ENCODE results near the gene NLE1.

The NLE1 gene

DNA sequence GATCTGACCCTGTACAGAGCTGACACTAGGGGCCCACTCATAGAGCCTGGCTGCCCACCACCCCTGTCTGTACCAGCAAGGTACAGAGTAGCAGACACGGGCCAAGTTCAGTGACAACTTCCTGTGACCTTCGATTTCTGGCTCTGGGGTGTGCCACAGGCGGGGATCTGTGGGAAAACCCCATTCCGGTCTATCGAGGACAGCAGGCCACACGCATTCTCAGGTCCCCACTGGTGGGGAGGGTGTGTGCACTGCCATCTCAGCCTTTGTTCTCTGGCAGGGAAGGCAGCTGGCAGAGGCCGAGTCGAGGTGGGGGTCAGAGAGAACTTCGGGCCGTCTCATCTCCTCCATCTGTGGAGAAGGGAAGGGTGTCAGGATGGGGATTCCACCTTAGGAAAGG is 10.0 kb downstream of the NLE1 start:
- Histone ChIP-seq H3K9ac (ENCODE audit: low read depth, low read length, poor library complexity, severe bottlenecking) (no peak overlapping the region), H3K4me2 (ENCODE audit: low read depth, low read length, poor library complexity, severe bottlenecking) (no peak overlapping the region), H3K4me1 (ENCODE audit: insufficient read depth, low read length, poor library complexity, severe bottlenecking) (no peaks in the 10 kb centered on the region), H2AFZ (ENCODE audit: low read length) (no peak overlapping the region), H4K20me1 (ENCODE audit: insufficient read depth, low read length, poor library complexity, severe bottlenecking) (peaks cover 3% of the 10 kb centered on the region), H3K79me2 (ENCODE audit: insufficient read depth, low read length) (no peaks in the 10 kb centered on the region), H3K9me3 (ENCODE audit: insufficient read depth, low read depth, low read length) (no peaks in the 10 kb centered on the region), H3K4me3 (ENCODE audit: low read length, poor library complexity, severe bottlenecking) (no peak overlapping the region), H3K27me3 (ENCODE audit: insufficient read depth, low read length, poor library complexity, severe bottlenecking) (no peaks in the 10 kb centered on the region), H3K9me2 (replicated peaks; ENCODE audit: low read depth, low read length) (no peaks in the 10 kb centered on the region), H3K36me3 (ENCODE audit: insufficient read depth, low read length) (peaks cover 62% of the 10 kb centered on the region; the same call in 1 of the 2 replicates), H3F3A (ENCODE audit: low read depth) (no peaks in the 10 kb centered on the region)
- TF ChIP-seq EZH2phosphoT487 (IDR thresholded peaks at IDR 0.05; ENCODE audit: borderline replicate concordance): no peak
- TF ChIP-seq, protein P1, sequence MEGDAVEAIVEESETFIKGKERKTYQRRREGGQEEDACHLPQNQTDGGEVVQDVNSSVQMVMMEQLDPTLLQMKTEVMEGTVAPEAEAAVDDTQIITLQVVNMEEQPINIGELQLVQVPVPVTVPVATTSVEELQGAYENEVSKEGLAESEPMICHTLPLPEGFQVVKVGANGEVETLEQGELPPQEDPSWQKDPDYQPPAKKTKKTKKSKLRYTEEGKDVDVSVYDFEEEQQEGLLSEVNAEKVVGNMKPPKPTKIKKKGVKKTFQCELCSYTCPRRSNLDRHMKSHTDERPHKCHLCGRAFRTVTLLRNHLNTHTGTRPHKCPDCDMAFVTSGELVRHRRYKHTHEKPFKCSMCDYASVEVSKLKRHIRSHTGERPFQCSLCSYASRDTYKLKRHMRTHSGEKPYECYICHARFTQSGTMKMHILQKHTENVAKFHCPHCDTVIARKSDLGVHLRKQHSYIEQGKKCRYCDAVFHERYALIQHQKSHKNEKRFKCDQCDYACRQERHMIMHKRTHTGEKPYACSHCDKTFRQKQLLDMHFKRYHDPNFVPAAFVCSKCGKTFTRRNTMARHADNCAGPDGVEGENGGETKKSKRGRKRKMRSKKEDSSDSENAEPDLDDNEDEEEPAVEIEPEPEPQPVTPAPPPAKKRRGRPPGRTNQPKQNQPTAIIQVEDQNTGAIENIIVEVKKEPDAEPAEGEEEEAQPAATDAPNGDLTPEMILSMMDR (conservative IDR thresholded peaks at IDR 0.05; ENCODE audit: low read length): no peak

DNA sequence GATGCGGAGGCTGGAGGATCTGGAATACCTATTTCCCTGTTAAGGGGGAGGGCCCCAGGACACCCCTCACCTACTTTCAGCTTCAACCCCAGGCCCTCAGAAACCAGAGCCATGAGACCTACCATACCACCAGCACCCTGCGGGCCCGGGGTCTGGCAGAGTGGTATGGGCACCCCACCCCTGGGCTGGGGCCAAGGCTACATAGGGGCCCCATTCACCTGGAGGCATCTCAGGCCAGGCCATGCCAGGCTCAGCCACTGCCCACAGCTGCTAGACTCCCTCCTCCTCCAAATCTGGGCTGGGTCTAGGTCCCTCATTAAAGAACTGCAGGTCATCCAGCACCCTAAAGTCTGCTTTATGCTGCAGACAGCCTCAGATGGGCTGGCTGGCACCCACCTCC is 11.7 kb downstream of the NLE1 start:
- Histone ChIP-seq H3K9me2 (replicated peaks; ENCODE audit: low read depth, low read length) (no peaks in the 10 kb centered on the region), H3K4me3 (ENCODE audit: low read length, poor library complexity, severe bottlenecking) (no peak overlapping the region), H3K4me1 (ENCODE audit: insufficient read depth, low read length, poor library complexity, severe bottlenecking) (no peaks in the 10 kb centered on the region), H3K9ac (ENCODE audit: low read depth, low read length, poor library complexity, severe bottlenecking) (no peak overlapping the region), H2AFZ (ENCODE audit: low read length) (no peak overlapping the region), H4K20me1 (ENCODE audit: insufficient read depth, low read length, poor library complexity, severe bottlenecking) (peaks cover 3% of the 10 kb centered on the region), H3F3A (ENCODE audit: low read depth) (no peaks in the 10 kb centered on the region), H3K36me3 (ENCODE audit: insufficient read depth, low read length) (peaks cover 45% of the 10 kb centered on the region; the same call in 1 of the 2 replicates), H3K9me3 (ENCODE audit: insufficient read depth, low read depth, low read length) (no peaks in the 10 kb centered on the region), H3K4me2 (ENCODE audit: low read depth, low read length, poor library complexity, severe bottlenecking) (no peak overlapping the region), H3K27me3 (ENCODE audit: insufficient read depth, low read length, poor library complexity, severe bottlenecking) (no peaks in the 10 kb centered on the region), H3K79me2 (ENCODE audit: insufficient read depth, low read length) (no peaks in the 10 kb centered on the region)
- TF ChIP-seq, protein P1 (conservative IDR thresholded peaks at IDR 0.05; ENCODE audit: low read length): no peak
- no peak for TF ChIP-seq EZH2phosphoT487 (IDR thresholded peaks at IDR 0.05; ENCODE audit: borderline replicate concordance)

DNA sequence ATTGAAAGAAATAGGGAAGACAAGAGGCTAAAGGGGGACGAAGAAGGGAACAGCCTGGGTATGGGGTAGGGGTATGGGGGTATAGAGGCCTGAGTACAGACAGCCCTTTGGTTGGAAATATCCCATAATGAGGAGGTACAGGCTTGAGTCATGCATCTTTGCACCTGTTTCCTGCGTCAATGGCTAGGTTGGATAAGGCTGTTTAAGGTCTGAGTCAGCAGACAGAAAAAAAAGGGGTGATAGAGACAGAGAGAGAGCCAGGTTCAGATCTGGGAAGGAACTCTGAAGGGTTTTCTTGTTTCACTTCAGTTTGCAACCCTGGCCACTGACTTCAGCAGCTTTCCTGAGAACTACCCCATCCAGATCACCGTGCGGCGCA is 12.1 kb downstream of the NLE1 start:
- Histone ChIP-seq H2AFZ (ENCODE audit: low read length) (no peak overlapping the region), H3K9me2 (replicated peaks; ENCODE audit: low read depth, low read length) (no peaks in the 10 kb centered on the region), H3K79me2 (ENCODE audit: insufficient read depth, low read length) (no peaks in the 10 kb centered on the region), H3K36me3 (ENCODE audit: insufficient read depth, low read length) (peaks cover 41% of the 10 kb centered on the region; the same call in 1 of the 2 replicates), H3K9ac (ENCODE audit: low read depth, low read length, poor library complexity, severe bottlenecking) (no peak overlapping the region), H3K4me3 (ENCODE audit: low read length, poor library complexity, severe bottlenecking) (no peak overlapping the region), H4K20me1 (ENCODE audit: insufficient read depth, low read length, poor library complexity, severe bottlenecking) (peaks cover 3% of the 10 kb centered on the region), H3F3A (ENCODE audit: low read depth) (no peaks in the 10 kb centered on the region), H3K9me3 (ENCODE audit: insufficient read depth, low read depth, low read length) (no peaks in the 10 kb centered on the region), H3K4me1 (ENCODE audit: insufficient read depth, low read length, poor library complexity, severe bottlenecking) (no peaks in the 10 kb centered on the region), H3K27me3 (ENCODE audit: insufficient read depth, low read length, poor library complexity, severe bottlenecking) (no peaks in the 10 kb centered on the region), H3K4me2 (ENCODE audit: low read depth, low read length, poor library complexity, severe bottlenecking) (no peak overlapping the region)
- TF ChIP-seq, protein P1 (conservative IDR thresholded peaks at IDR 0.05; ENCODE audit: low read length): no peak

All from Loucy (cell line).